NCI-H1048 (cell line): ENCODE results near the gene CLDN19.
"Not testable (repeated sequence)": the region's sequence is repeated elsewhere in the genome, so short reads cannot be mapped to it uniquely, and the experiment has no call there.

Experiments used
- DNase-seq: peaks from one replicate; lab custom pipeline; 2025; lab: John Stamatoyannopoulos, UW

The CLDN19 gene

DNA sequence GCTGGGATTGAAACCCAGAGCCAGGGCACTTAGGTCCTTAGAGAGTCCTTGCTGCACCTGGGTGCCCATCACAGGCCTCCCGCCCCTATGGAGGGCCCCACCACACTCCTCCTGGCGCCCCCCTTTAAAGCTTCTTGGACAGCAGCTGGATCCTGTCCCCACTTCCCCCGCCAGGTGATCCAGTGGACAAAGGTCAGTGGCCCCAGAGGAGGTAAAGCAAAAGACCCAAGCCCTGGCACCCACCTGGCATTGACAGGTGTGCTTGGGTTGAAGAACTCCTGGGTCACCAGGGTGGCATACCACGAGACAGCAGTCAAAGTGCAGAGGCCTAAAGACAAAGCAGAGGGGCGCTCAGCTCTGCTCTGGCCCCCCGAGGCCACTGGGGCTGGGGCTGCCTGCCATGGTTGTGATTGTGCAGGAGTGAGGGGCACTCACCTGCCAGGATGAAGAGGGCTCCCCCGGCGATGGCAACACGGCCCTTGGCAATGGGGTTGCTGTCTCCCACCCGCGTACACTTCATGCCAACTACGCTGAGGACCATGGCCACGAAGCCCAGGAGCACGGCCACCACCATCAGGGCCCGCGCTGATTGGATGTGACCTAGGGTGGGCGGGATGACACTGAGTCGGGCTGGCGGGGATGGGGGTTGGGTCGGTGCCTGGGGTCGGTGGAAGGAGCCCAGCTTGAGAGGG, 1.9 kb downstream of the CLDN19 start:
- DNase-seq, result no peak

DNA sequence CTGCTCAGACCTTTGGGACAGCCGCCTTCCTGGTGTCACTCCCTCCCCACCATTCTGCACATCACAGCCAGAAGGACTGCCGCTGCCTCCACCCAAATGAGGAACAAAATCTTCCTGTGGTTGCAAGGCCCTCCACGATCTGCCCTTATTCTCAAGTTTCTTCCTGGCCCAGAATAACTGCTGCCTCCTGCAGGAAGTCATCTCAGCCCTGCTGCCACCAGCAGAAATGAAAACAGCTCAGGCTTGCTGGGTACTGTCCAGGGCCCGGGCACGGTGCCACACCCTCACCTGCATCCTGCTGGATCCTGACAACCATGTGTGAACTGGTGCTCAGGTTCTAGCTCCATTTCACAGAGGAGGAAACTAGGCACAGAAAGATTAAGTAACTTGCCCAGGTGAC, 2.8 kb downstream of the CLDN19 start:
- DNase-seq, result no peak

DNA sequence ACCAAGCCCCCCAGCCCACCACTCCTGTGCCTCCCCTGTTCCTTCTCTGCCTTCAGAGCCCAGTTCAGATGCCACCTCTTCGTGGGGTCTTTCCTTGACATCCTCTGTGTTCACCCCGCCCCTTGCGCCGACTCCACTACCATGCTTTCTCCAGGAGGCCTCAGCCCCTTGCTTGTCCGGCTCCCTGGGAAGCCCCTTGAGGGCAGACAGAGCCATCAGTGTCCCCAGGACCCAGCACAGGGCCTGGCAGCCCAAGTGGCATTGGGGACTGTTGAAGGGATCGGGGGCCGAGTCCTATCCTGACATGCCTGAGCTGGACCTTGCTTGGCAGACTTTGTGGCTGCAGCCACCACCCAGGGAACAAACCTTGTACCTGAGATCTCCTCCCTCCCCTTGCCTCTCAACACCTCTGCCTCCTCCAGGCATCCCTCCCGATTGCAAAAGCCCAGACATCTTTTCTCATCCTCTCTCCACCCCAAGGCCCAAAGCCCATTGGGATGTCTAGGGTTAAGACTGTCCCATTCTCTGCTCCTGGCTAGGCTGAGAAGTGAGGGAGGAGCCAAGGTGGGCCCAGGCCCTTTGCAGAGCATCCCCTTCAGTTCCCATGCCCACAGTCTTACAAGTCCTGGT, 3.4 kb downstream of the CLDN19 start:
- no peak for DNase-seq

DNA sequence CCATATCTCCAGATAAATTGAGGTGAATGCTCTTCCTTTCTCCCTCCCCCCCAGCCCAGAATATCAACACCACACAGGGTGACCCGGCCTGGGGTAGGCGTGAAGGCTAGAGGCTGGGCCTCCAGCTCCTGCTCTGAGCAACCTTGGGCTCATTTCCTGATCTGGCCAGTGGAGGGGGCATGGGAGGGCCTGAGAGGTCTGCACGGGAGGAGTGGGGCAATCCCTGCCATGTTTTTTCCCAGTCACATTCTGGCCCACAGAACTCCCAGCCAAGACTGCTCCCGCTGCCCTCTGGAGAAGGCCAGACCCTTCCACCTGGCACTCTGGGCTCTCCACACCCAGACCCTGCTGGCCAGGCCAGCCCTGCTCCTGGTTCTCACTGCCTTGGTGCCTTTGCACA, 3.9 kb downstream of the CLDN19 start:
- no peak for DNase-seq

DNA sequence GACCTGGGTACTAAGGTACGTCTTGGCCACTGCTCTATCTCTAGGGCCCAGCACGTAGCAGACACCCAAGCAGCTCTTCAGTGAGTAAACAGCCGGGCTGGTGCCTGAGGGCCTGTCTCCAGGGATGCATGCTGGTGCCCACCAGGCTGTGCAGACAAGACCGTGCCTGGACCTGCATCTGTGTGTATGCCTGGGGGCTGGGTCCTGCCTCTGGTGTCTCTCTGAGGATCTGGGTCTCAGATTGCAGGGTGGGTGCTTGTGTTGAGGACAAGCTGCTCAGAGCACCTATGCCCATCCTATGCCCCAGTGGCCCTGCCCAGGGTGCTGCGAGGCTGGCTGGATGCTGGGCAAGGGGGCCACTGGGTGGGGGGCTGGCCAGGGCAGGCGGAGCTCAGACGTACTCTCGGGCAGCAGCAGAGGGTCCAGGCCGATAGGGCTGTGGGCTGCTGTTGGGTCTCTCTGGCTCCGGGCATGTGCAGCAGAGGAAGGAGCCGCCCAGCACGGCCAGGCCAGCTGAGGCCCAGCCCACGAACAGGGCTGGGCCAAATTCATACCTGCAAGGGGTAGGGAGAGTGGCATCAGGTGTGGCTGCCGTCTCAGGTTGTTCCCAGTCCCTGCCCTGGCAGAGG, 4.4 kb downstream of the CLDN19 start:
- no peak for DNase-seq

DNA sequence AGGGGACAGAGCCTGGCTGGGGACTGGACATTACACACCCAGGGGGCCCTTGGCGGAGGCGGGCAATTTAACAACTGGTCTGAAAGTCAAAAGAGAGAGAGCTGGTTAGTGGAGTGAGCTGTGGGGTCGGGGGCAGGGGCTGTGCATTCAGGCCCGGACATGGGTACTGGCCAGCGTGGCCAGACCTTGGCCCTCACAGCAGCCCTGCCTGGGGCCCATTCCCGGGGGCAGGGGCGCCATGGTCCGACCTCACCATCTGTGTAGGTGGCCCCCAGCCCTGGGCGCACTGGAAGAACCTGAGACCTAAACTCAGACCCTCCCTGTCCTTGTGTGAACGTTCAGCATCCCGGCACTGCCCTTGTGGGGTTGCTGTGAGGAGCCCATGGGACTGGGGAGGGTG, 5.0 kb downstream of the CLDN19 start:
- DNase-seq, result no peak

DNA sequence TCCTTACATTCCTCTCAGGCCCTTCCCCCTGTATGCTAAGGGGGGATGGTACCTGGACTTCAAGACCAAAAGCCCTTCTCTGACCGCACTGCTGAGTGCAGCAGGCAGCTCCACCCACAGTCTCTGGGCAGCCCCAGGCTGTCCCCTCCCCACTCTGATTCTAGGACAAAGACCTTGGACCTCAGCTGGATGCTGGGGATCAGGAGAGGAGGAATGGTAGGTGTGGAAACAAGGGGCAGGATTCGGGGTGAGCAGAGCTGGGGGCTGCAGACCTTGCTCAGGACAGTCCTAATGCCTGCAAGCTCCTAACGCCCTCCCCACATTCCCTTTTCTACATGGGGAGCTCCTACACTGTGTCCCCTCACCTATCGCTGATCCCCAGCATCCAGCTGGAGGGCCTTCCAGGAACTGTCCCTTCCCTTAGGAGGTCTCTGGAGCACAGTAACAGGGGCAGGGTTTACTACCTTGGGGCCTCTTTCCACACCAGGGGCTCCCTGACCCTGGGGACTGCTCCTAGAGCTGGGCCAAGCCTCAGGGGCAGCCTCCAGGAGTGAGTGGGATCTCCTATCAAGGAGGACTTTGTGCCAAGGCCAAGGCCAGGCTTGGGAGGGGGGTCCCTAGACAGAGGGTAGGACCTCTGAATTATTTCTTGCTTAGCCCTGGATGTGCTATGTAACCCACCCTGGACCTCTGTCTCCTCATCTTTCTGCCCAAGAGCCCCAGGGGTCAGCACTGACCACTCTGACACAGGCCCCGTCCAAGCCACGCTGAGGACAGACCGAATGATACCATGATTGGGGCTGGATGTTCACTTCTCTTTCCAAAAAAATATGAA, 5.6 kb downstream of the CLDN19 start:
- DNase-seq, result no peak

DNA sequence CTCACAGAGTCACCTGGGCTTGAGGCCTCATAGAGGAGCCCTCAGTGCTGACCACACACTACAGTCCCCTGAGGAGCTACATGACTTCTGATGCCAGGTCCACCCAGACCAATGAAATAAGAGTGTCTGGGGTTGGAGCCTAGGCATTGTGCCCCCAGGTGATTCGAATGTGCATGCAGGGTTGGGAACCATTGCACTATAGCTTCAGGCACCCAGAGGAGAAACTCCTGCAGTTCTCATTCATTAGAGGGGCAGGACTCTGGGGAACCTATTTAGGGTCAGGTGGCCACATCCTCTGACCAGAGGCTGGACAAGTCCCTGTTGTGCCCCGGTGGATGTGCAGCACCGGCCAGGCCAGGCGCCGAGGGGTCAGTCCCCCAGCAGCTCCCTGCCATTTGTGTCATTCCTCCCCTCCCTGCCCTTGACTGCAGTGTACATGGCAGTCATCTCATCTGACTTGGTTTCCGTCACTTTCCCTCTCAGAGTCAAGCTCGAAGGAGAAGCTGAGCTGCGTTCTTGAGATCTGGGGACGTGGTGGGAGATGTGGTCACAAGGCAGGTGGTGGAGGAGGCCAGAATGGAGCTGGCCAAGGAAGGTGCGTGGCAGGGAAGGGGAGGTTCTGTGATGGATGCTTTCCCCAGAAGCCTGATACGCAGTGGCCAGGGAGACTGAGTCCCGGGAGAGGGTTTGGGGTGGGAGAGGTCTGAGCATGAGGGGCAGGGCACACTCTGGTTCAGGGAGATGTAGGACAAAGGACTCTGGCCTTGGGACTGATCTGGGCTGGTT, 6.4 kb downstream of the CLDN19 start:
- DNase-seq, result no peak

DNA sequence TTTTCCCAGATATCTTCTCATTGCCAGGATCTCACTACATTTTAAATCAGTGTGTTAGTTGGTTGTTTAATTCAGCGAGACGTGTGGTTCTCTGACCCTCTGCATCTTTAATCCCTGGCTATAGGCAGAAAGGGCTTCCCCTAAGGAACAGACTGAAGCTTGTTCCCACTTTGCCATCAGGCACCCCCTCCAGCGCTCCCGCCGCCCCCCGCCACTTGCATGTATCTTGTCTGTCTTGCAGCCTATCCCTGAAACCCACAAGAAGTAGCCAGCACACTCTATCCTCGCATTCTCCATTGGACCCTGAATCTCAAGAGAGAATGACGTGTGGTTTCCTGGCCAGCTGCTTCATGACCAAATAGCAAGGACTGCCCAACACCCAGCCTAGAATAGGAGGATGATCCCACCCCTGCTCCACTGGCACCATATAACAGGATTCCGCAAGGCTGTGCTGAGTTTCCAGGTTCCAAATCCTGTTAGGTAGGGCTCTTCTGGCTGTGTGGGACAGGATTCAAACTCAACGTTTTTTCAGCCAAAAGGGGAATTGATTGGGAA, 7.8 kb downstream of the CLDN19 start:
- no peak for DNase-seq

DNA sequence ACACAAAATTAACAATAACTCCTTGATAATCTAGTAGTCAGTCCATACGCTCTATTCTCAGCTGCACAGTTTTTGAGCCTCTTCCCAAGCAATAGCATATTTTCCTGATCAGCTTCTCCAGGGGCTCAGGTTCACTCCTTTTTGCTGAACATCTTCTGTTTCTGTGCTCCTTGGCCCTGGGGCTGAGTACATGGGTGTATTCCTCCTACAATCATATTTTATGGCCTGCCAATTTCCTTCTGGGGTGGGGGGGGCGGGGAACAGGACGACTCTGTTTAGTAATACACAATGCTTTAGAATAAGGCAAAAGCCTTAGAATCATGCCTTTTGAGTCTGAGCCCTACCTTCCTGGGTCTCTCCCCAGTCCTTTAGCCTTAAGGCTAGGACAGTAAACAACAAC, 8.5 kb downstream of the CLDN19 start:
- DNase-seq, result no peak

DNA sequence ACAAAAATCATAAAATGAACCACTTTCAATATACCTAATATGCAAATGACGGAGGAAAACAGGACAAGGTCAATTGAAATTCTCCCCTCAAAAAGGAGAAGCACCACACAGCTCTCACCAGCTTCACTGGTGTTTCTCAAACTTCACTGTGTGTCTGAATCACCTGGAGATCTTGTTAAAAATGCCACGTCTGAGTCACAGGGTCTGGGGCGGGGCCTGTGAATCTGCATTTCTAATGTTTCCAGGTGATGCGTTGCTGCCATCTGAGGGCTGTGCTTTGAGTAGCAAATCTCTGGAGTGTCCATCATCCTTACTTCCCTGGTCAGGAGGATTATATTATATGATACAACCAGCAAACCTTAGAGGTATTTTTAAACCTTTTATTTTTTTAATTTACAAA, 9.0 kb downstream of the CLDN19 start:
- no peak for DNase-seq

DNA sequence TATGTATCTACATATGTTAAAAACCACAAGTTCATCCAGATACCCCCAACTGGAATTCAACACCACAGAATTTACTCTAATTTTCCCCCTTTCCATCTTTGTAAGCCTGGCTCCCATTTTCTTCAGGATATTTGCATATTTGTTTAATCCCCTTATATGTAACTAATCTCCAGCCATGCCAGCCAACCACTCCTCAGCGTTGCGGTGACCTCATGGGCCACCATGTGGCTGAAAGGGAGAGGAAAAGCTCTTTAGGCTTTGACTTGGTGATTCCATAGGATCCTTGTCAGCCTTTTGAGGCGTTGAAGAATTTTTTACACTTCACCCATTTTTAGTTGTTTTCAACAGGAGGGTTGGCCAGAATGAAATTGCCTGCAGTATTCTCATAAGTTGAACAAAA, 10.0 kb downstream of the CLDN19 start:
- DNase-seq, result no peak

DNA sequence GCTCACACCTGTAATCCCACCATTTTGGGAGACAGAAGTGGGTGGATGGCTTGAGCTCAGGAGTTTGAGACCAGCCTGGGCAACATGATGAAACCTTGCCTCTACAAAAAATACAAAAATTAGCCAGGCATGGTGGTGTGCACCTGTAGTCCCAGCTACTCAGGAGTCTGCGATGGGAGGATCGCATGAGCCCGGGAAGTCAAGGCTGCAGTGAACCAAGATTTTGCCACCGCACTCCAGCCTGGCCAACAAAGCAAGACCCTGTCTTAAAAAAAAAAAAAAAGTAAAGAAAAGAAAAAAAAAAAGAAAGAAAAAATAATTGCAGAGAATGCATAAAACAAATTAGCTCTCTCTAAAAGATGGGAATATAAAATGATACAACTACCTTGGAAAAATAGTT, 14.2 kb downstream of the CLDN19 start:
- not testable (repeated sequence) for DNase-seq

DNA sequence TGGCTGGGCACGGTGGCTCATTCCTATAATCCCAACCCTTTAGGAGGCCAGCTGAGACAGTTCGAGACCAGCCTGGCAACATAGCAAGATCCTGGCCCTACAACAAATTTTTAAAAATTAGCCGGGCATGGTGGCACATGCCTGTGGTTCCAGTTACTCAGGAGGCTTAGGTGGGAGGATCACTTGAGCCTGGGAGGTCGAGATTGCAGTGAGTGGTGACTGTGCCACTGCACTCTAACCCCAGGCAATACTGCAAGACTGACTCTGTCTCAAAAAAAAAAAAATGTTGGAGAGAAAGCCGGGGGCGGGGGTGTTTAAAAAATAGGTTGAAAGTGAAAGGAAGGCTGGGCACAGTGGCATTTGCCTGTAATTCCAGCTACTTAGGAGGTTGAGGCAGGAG, 16.5 kb downstream of the CLDN19 start:
- DNase-seq, result no peak

DNA sequence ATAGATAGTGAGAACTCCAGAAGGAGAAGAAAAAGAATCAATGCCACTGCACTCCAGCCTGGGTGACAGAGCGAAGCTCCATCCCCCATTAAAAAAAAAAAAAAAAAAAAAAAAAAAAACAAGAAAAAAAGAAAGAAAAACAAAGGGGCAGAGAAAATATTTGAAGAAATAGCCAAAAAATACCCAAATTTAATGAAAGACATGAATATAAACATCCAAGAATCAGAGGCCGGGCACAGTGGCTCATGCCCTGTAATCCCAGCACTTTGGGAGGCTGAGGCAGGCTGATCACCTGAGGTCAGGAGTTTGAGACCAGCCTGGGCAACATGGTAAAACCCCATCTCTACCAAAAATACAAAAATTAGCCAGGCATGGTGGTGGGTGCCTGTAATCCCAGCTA, 17.6 kb downstream of the CLDN19 start:
- not testable (repeated sequence) for DNase-seq

DNA sequence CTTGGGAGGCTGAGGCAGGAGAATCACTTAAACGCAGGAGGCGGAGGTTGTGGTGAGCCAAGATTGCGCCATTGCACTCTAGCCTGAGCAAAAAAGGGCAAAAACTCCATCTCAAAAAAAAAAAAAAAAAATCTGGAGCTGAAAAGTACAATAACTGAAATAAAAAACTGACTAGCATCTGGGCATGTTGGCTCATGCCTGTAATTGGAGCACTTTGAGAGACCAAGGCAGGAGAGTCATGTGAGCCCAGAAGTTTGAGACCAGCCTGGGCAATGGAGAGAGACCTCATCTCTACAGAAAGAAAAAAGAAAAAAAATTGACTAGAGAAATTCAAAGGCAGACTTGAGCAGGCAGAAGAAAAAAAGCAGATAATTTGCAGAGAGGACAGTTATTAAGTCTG, 18.1 kb downstream of the CLDN19 start:
- no peak for DNase-seq

DNA sequence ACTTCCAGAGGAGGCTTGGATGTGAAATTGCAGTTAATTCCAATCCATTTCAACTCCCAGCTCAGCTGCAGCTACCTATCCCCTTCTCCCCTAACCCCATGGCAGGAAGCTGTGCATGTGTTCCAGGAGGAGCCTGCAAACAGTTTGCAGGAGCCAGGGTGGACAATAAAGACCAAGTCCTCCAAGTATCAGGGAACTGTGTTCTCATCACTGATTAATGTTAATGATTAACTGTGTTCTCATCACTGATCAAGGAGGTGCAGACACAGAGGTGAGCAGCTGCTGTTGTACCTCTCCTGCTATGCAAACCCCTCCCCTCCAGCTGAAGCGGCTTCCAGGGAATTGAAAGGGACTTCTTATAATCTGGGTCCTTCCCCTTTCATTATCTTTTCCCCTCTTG, 19.2 kb downstream of the CLDN19 start:
- DNase-seq, result no peak

DNA sequence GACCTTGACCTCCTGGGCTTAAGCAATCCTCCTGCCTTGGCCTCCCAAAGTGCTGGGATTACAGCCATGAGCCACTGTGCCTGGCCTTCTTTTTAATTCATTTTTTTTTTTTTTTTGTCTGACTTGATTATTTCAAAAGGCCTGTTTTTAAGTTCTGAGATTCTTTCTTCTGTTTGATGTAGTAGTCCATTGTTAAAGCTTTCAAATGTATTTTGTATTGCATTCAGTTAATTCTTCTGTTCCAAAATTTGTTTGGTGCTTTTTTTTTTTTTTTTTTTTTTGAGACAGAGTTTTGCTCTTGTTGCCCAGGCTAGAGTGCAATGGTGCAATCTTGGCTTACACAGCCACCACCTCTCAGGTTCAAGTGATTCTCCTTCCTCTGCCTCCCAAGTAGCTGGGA, 25.6 kb downstream of the CLDN19 start:
- DNase-seq, result not testable (repeated sequence)

DNA sequence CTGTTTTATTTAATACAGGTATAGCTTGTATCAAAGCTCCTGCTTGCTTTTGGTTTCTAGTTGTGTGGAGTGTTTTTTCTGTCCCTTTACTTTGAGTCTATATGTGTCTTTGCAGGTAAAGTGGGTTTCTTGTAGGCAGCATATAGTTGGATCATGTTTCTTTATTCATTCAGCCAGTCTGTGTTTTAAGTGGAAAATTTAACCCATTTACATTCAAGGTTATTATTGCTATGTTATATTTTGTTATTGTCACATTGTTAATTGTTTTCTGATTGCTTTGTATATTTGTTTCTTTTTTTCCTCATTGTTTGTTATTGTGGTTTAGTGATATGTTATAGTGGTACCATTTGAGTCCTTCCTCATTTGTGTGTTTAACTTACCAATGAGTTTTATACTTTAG, 26.7 kb downstream of the CLDN19 start:
- no peak for DNase-seq

DNA sequence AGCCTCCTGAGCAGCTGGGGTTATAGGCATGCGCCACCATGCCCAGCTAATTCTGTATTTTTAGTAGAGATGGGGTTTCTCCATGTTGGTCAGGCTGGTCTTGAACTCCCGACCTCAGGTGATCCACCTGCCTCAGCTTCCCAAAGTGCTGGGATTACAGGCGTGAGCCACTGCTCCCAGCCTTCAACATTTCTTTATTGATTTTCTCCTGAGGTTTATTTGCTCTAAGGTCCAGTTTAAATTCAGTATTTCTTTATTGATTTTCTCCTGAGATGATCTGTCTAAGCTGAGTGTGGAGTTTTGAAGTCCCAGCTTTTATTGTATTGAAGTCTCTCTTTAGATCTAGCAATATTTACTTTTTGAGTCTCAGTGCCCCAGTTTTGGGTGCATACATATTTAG, 27.2 kb downstream of the CLDN19 start:
- DNase-seq, result not testable (repeated sequence)

DNA sequence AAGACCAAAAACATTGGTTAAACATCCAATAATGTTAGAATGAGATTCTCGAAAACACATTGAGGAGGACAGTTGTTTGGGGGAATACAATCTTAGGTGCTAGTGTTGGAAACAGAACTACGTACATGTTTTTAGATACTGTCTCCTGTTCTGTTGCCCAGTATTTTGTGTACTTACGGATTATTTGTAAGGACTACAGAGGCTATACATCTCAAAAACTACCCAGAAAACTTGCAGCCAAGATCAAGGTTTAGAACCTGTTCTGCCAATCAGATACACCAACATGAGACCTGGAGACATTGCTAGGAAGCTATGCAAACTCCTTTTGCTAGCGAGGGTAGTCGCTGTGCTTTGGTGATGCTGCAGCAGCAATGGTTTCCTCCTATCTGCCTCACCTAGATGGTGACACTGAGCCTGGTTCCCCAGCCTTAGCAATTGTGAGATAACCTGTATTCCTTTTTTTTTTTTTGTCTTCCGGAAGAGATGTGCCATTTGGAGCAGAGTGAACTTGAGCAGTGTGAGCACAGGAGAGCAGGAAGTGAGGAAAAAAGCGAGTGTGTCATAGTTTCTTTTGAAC, 36.1 kb downstream of the CLDN19 start:
- no peak for DNase-seq
